ENCODE measurements around the gene NELFB. TPM values are rescaled to one million over a fixed set of nuclear protein-coding genes. Genes with fewer than 3 reads are reported as not detected.

Gene NELFB
- total RNA-seq, 3 donors from 2014 or later (not counting 1 experiment from before 2014, with no cell fraction given): 42.9 to 53.8 (median 52.6) TPM

DNA sequence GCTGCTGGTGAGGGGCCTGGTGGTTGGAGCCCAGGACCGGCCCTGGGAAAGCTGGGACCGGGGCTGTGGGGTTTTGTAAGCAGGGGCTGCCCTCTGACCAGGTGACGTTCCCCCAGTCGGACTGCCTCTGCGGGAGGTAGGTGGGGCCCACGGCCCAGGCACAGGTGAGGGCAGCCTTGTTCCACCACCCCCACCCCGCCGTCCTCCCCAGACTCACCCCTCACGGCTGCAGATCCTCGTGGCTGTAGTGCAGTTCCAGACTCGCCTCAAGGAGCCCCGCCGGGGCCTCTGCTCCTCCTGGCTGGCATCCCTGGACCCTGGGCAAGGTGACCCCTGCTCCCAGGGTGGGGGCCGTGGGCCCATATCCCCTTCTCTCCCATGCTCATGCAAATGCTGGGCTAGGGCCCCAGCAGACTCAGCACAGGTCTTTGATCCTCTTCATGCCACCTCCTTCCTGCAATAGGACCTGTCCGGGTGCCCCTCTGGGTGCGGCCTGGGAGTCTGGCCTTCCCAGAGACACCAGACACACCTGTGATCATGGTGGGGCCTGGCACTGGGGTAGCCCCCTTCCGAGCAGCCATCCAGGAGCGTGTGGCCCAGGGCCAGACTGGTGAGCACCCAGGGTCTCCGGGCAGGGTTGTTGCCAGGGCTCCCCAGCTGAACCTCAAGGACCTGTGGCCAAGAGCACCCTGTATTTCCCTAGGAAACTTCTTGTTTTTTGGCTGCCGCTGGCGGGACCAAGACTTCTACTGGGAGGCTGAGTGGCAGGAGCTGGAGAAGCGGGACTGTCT, 39.7 kb upstream of the NELFB start:
- 96% methylated on average over 22 of the region's 22 CpGs for WGBS (ENCODE audit: insufficient coverage)
- Mint-ChIP-seq H3K9me3 (no peaks in the 10 kb centered on the region), H3K4me1 (peaks cover 3 to 6% of the 10 kb centered on the region in 2 donors), H3K36me3 (no peaks in the 10 kb centered on the region), H3K27me3 (ENCODE audit: low read depth in 2 of 2) (no peaks in the 10 kb centered on the region), H3K4me3 (no peak overlapping the region), H3K27ac (no peak overlapping the region)
- Histone ChIP-seq H3K27me3 (ENCODE audit: control insufficient read depth, insufficient read depth, low read length) (no peaks in the 10 kb centered on the region), H3K4me3 (ENCODE audit: low read length) (no peak overlapping the region), H3K4me1 (ENCODE audit: control insufficient read depth, insufficient read depth, low read length) (no peaks in the 10 kb centered on the region), H3K36me3 (ENCODE audit: control insufficient read depth, insufficient read depth, low read length) (no peaks in the 10 kb centered on the region), H3K9me3 (ENCODE audit: control insufficient read depth, insufficient read depth, low read length) (no peaks in the 10 kb centered on the region), H3K27ac (ENCODE audit: low read length) (no peak overlapping the region)
- DNase-seq (no peak), ATAC-seq (no peak)
- intact Hi-C loops (cut with micrococcal nuclease): no loop called here
- TF ChIP-seq, protein P1, sequence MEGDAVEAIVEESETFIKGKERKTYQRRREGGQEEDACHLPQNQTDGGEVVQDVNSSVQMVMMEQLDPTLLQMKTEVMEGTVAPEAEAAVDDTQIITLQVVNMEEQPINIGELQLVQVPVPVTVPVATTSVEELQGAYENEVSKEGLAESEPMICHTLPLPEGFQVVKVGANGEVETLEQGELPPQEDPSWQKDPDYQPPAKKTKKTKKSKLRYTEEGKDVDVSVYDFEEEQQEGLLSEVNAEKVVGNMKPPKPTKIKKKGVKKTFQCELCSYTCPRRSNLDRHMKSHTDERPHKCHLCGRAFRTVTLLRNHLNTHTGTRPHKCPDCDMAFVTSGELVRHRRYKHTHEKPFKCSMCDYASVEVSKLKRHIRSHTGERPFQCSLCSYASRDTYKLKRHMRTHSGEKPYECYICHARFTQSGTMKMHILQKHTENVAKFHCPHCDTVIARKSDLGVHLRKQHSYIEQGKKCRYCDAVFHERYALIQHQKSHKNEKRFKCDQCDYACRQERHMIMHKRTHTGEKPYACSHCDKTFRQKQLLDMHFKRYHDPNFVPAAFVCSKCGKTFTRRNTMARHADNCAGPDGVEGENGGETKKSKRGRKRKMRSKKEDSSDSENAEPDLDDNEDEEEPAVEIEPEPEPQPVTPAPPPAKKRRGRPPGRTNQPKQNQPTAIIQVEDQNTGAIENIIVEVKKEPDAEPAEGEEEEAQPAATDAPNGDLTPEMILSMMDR (IDR thresholded peaks at IDR 0.05): no peak

DNA sequence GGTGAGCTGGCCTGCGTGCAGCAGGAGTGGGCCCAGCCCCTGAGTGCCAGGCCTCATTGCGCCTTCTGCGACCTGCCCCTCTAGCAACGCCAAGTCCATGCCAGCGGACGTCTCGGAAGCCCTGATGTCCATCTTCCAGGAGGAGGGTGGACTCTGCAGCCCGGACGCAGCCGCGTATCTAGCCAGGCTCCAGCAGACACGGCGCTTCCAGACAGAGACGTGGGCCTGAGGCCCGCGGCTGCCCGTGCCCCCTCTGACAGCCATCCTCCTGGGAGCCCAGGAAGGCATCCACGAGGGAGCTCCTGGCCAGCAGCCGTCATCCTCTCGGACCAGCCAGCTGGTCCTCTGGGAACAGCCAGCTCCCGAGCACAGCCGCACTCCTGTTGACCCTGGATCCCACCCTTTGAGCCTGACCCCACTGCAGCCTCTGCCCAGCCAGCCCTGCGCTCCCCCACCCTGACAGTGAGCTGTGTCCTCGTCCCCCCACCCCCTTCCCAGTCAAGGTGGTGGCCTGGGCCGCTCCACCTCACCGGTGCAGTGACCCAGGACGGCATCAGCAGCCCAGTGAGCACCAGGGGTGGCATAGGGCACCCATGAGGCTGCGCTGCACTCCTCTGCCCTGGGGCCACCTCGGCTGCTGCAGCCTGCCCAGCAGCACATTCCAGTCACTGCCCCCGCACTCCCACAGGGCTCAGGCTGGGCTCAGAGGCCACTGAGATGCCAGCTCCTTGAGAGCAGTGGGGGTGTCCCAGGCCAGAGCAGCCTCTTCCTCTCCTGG, 38.8 kb upstream of the NELFB start:
- no peaks in the 10 kb centered on the region for H3K36me3 Mint-ChIP-seq
- H3K36me3 ChIP-seq (ENCODE audit: control insufficient read depth, insufficient read depth, low read length): no peaks in the 10 kb centered on the region
- TF ChIP-seq, protein P1 (IDR thresholded peaks at IDR 0.05): no peak

GRCh38 chr9:137217276-137218211, 37.6 kb upstream of the NELFB start:
- Histone ChIP-seq H3K36me3 (ENCODE audit: control insufficient read depth, insufficient read depth, low read length) (no peaks in the 10 kb centered on the region), H3K27ac (ENCODE audit: low read length) (no peak overlapping the region), H3K27me3 (ENCODE audit: control insufficient read depth, insufficient read depth, low read length) (no peaks in the 10 kb centered on the region), H3K4me1 (ENCODE audit: control insufficient read depth, insufficient read depth, low read length) (peaks cover 4% of the 10 kb centered on the region), H3K9me3 (ENCODE audit: control insufficient read depth, insufficient read depth, low read length) (no peaks in the 10 kb centered on the region), H3K4me3 (ENCODE audit: low read length) (no peak overlapping the region)
- WGBS (ENCODE audit: insufficient coverage): 83% methylated on average over 36 of the region's 36 CpGs
- Mint-ChIP-seq H3K36me3 (no peaks in the 10 kb centered on the region), H3K27me3 (ENCODE audit: low read depth in 2 of 2) (no peaks in the 10 kb centered on the region), H3K9me3 (no peaks in the 10 kb centered on the region), H3K4me1 (no peaks in the 10 kb centered on the region), H3K4me3 (no peak overlapping the region), H3K27ac (no peak overlapping the region)
- TF ChIP-seq, protein P1 (IDR thresholded peaks at IDR 0.05): no peak
- DNase-seq (no peak), ATAC-seq (no peak)
- intact Hi-C loops (cut with micrococcal nuclease): no loop called here

More for the DNA sequence above, 38.8 kb upstream of the NELFB start:
- Histone ChIP-seq H3K4me3 (ENCODE audit: low read length) (no peak overlapping the region), H3K9me3 (ENCODE audit: control insufficient read depth, insufficient read depth, low read length) (no peaks in the 10 kb centered on the region), H3K27ac (ENCODE audit: low read length) (no peak overlapping the region), H3K27me3 (ENCODE audit: control insufficient read depth, insufficient read depth, low read length) (no peaks in the 10 kb centered on the region), H3K4me1 (ENCODE audit: control insufficient read depth, insufficient read depth, low read length) (no peaks in the 10 kb centered on the region)
- H3K4me1 Mint-ChIP-seq: no peaks in the 10 kb centered on the region
- no peak overlapping the region for H3K4me3 Mint-ChIP-seq
- intact Hi-C loops (cut with micrococcal nuclease): no loop called here
- no peak overlapping the region for H3K27ac Mint-ChIP-seq
- no peaks in the 10 kb centered on the region for H3K27me3 Mint-ChIP-seq (ENCODE audit: low read depth in 2 of 2)
- 97% methylated on average over 30 of the region's 30 CpGs for whole genome bisulfite sequencing (ENCODE audit: insufficient coverage)
- no peak for DNase-seq
- no peak for ATAC-seq
- H3K9me3 Mint-ChIP-seq: no peaks in the 10 kb centered on the region

All from natural killer cell (primary cell).